Cardiac muscle cell (in vitro differentiated cells and primary cell): ENCODE measurements around the gene LMAN2L. TPM values are rescaled to one million over a fixed set of nuclear protein-coding genes. Genes with fewer than 3 reads are reported as not detected.

ENCODE experiments used
- DNase-seq, 2 donors: peaks; one replicate each; pipeline versions ENCODE4 v3.0.0 to v3.0.0-alpha.2; 2010 to 2017; ENCODE audit warnings: low read depth in 1 of 2, low spot score in 1 of 2
- H3K27ac ChIP-seq: fragments of 200-600 bp; sonication (generic); 2 replicates; pipeline ENCODE4 v1.5.1; 2016
- H3K27me3 ChIP-seq: fragments of 200-600 bp; sonication (generic); 2 replicates; pipeline ENCODE4 v1.6.0; 2016; ENCODE audit warnings: control low read depth
- H3K36me3 ChIP-seq: fragments of 200-600 bp; sonication (generic); 2 replicates; pipeline ENCODE4 v1.5.1; 2016; ENCODE audit warnings: control low read depth
- H3K4me1 ChIP-seq: fragments of 200-600 bp; sonication (generic); 2 replicates; pipeline ENCODE4 v1.8.1; 2017; ENCODE audit warnings: low read depth, mild to moderate bottlenecking, mixed run types
- H3K4me3 ChIP-seq: fragments of 200-600 bp; sonication (generic); 2 replicates; pipeline ENCODE4 v1.5.1; 2016; ENCODE audit warnings: mild to moderate bottlenecking
- H3K9me3 ChIP-seq: fragments of 200-600 bp; sonication (generic); 2 replicates; pipeline ENCODE4 v1.5.1; 2017; ENCODE audit warnings: low read depth, mild to moderate bottlenecking, control low read depth
- polyA plus RNA-seq: library from polyadenylated mRNA; unstranded; fragments of >200 nt; fragmentation: Nextera tagmentation; extraction: Ambion mirVana; gene quantifications from 2 replicates; pipeline ENCODE4 v1.2.1, GENCODE V29; 2016
- total RNA-seq: library from RNA; depleted of rRNA; stranded (reverse); fragments of >200 nt; gene quantifications from 2 replicates; pipeline ENCODE4 v1.2.3, GENCODE V29; 2016
- TF ChIP-seq, protein P1 (sequence below): IDR thresholded peaks from 2 replicates; pipeline ENCODE4 v1.5.1; 2012; ENCODE audit warnings: low read depth, mild to moderate bottlenecking, low read length

LMAN2L gene
- total and polyA plus RNA-seq, 2 experiments from 2014 or later, result 28.8 to 64.3 TPM

DNA sequence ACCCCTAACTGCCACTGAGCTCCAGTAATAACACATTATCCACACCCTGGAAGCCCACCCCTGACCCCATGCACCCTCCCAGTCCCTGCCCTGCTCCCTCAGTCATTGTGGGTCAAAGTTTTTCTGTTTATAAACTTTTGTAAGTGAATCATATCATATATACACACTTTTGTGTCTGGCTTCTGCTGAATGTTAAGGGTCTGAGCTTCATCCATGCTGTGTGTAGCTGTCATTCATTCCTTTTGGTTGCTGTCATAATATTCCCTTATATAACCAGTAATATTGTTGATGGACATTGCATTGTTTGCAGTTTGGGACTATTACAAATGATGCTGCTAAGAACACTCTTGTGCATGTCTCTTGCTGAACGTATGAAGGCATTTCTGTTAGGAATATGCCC is 35.3 kb upstream of the LMAN2L start:
- Histone ChIP-seq H3K27me3 (no peaks in the 10 kb centered on the region), H3K9me3 (no peaks in the 10 kb centered on the region), H3K4me3 (no peak overlapping the region), H3K4me1 (no peaks in the 10 kb centered on the region), H3K27ac (no peak overlapping the region), H3K36me3 (no peaks in the 10 kb centered on the region)
- no peak for DNase-seq
- TF ChIP-seq, protein P1, sequence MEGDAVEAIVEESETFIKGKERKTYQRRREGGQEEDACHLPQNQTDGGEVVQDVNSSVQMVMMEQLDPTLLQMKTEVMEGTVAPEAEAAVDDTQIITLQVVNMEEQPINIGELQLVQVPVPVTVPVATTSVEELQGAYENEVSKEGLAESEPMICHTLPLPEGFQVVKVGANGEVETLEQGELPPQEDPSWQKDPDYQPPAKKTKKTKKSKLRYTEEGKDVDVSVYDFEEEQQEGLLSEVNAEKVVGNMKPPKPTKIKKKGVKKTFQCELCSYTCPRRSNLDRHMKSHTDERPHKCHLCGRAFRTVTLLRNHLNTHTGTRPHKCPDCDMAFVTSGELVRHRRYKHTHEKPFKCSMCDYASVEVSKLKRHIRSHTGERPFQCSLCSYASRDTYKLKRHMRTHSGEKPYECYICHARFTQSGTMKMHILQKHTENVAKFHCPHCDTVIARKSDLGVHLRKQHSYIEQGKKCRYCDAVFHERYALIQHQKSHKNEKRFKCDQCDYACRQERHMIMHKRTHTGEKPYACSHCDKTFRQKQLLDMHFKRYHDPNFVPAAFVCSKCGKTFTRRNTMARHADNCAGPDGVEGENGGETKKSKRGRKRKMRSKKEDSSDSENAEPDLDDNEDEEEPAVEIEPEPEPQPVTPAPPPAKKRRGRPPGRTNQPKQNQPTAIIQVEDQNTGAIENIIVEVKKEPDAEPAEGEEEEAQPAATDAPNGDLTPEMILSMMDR, result no peak

DNA sequence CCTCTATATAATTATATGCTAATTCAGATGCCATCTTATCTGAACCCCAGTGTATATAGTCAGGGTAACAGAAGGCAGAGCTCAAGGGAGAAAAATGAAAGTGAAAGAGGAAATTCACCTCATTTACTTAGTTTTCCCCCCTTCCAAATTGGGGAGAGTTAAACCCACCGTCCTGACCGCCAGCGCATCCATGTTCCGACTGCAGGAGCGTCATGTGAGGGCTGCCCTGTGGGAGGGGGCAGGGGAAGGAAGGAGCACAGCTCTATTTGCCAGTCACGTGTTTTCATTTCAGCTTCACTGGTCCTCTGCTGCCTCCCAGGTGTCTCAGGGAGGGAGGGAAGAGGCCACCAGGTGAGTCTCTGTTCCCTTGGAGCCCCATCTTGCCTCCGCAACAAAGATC is 34.1 kb upstream of the LMAN2L start:
- H3K27me3 ChIP-seq, result no peaks in the 10 kb centered on the region
- DNase-seq, result no peak
- H3K36me3 ChIP-seq, result no peaks in the 10 kb centered on the region
- TF ChIP-seq, protein P1, result no peak
- H3K4me1 ChIP-seq, result no peaks in the 10 kb centered on the region
- H3K4me3 ChIP-seq, result no peak overlapping the region
- H3K27ac ChIP-seq, result no peak overlapping the region
- H3K9me3 ChIP-seq, result no peaks in the 10 kb centered on the region

DNA sequence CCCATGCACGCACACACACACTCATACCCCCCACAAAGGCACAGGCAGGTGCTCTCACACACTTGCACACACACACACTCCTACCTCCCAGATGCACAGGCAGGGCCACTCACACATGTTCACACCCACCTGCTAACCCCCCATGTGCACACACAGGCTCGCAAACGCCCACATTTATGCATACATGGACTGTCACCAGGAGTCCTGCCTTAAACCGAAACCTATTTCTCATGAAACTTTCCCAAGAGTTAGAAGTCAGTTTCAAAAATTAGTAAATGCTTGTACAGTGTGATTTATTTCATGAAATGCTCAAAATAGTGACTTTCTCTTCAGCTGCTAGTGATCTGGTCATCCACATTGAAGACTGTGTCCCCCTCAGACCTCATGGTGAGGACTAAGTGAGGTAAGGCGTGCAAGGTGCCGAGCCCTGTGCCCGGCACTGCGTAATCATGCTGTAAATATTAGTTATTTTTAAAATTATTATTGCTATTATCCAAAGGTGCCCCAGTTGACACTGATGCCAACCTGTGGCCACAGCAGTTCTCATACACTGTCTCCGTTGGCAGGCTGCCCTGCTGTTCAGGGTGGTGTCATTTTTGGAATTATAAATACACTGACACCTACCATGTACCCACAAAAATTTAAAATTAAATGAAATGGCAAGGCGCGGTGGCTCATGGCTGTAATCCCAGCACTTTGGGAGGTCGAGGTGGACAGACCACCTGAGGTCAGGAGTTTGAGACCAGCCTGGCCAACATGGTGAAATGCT is 33.2 kb upstream of the LMAN2L start:
- TF ChIP-seq, protein P1, result no peak
- DNase-seq, result no peak
- H3K4me3 ChIP-seq, result no peak overlapping the region
- no peak overlapping the region for H3K27ac ChIP-seq
- no peaks in the 10 kb centered on the region for H3K9me3 ChIP-seq
- no peaks in the 10 kb centered on the region for H3K36me3 ChIP-seq
- no peaks in the 10 kb centered on the region for H3K4me1 ChIP-seq
- no peaks in the 10 kb centered on the region for H3K27me3 ChIP-seq

DNA sequence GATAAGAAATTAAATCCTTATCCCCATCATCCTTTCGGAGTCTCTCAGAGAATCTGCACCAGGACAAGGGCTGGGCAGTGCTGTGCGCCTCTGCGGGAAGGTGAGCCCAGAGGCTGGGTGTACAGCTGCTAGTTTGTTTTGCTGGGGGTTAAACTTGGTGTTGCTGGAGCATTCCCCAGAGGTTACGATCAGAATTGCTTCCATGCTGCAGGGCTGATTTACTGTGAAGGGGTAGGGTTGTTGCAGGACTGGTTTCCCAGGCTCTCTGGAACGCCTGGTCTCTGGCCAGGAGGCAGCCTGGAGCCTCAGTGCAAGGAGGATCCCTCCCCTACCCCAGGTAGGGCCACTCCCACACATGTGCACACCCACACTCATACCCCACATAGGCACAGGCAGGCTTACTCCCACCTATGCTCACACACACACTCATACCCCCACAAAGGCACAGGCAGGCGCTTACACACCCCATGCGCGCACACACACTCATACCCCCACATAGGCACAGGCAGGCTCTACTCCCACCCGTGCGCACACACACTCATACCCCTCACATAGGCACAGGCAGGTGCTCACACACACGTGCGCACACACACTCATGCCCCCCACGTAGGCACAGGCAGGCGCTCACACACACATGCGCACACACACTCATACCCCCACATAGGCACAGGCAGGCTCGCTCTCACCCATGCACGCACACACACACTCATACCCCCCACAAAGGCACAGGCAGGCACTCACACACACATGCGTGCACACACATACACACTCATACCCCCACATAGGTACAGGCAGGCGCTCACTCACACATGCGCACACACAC is 32.1 kb upstream of the LMAN2L start:
- H3K27me3 ChIP-seq, result no peaks in the 10 kb centered on the region
- no peaks in the 10 kb centered on the region for H3K9me3 ChIP-seq
- H3K27ac ChIP-seq, result no peak overlapping the region
- no peaks in the 10 kb centered on the region for H3K36me3 ChIP-seq
- no peak for DNase-seq
- no peak overlapping the region for H3K4me3 ChIP-seq
- no peaks in the 10 kb centered on the region for H3K4me1 ChIP-seq
- TF ChIP-seq, protein P1, result no peak

DNA sequence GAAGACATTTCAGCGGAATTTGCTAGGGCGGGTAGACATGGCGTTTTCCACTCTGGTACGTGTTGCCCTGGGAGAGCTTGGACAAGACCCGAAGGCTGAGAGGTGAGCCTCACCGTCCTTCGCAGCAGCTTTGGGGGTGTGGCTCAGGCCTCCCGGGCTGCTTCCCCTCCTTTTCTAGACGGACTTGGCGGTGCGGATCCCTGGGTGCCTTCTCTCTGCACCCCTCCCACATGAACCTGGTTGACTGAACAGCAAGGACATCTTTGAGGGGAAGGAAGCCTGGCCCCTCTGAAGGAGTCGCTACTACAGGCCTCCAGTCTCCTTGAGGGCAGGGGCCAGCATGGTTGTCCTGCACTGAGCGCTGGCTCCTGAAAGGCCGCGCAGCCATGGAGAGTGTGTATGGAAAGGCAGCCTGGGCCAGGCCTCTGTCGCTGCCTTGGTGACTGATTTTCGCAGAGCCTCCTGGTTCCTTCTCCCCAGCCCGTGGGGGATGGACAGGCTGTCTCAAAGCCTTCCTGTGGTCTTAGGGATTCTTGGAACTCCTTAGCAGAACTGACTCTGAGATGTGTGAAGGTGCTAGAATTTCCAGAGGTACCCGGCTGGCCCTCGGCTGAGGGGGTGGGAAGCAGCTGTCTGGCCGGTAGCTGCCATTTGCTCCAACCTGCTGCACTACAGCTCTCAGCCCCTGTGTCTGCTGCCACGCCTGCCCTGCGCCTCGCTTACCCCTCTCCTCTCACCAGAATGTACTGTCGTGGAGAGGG is 30.8 kb upstream of the LMAN2L start:
- TF ChIP-seq, protein P1, result no peak
- no peak for DNase-seq
- no peak overlapping the region for H3K27ac ChIP-seq
- H3K9me3 ChIP-seq, result no peaks in the 10 kb centered on the region
- no peaks in the 10 kb centered on the region for H3K27me3 ChIP-seq
- H3K4me3 ChIP-seq, result no peak overlapping the region
- no peaks in the 10 kb centered on the region for H3K36me3 ChIP-seq
- H3K4me1 ChIP-seq, result no peaks in the 10 kb centered on the region
